ENCODE results near the gene RER1.

Gene RER1

GRCh38 chr1:2391041-2391930 lies at the start of gene RER1, which contains the start of gene MORN1:
Gene RER1 (plus strand): TSS chr1:2391841. CDS start chr1:2395791, 3,950 bp downstream.
Gene MORN1 (minus strand): TSS chr1:2391554. CDS start chr1:2391533, 21 bp downstream.
- peak within 1 kb of the TSS; percentile 90 for H3K27ac ChIP-seq
- TF ChIP-seq CTCF (conservative IDR thresholded peaks at IDR 0.05) (no peak), ZFX (IDR thresholded peaks at IDR 0.05) (peak; percentile 30; the same call in 1 of the 2 replicates)

GRCh38 chr1:2342384-2343022 lies 49.1 kb upstream of the RER1 start:
- TF ChIP-seq ZFX (IDR thresholded peaks at IDR 0.05) = no peak
- TF ChIP-seq CTCF (conservative IDR thresholded peaks at IDR 0.05) = no peak
- H3K27ac ChIP-seq = no peak overlapping the region

GRCh38 chr1:2343023-2343935 lies 48.4 kb upstream of the RER1 start:
- TF ChIP-seq CTCF (conservative IDR thresholded peaks at IDR 0.05) = no peak
- no peak for TF ChIP-seq ZFX (IDR thresholded peaks at IDR 0.05)
- H3K27ac ChIP-seq = no peak overlapping the region

GRCh38 chr1:2344121-2344681 lies 47.4 kb upstream of the RER1 start:
- no peak for TF ChIP-seq ZFX (IDR thresholded peaks at IDR 0.05)

GRCh38 chr1:2344744-2345296 lies 46.8 kb upstream of the RER1 start:
- H3K27ac ChIP-seq = no peak overlapping the region
- TF ChIP-seq CTCF (conservative IDR thresholded peaks at IDR 0.05) (no peak), ZFX (IDR thresholded peaks at IDR 0.05) (no peak)

More at GRCh38 chr1:2344121-2344681, 47.4 kb upstream of the RER1 start:
- H3K27ac ChIP-seq = no peak overlapping the region

- H3K27ac ChIP-seq = no peak overlapping the region
- TF ChIP-seq CTCF (conservative IDR thresholded peaks at IDR 0.05) (no peak), ZFX (IDR thresholded peaks at IDR 0.05) (no peak)
Observed at GRCh38 chr1:2345297-2346075, 46.2 kb upstream of the RER1 start.

Measured in C4-2B (cell line).